HepG2 (cell line): Measurements from ENCODE around the gene P2RX7. TPM values are rescaled to one million over a fixed set of nuclear protein-coding genes. Genes with fewer than 3 reads are reported as not detected.

Source experiments
- ATAC-seq: fragments of 200-7000 bp; cut with Tn5 transposase; 3 replicates; pipeline ENCODE4 v1.9.1; 2020; ENCODE audit warnings: mild to moderate bottlenecking, moderate library complexity
- BruUV-seq: library from RNA; stranded (reverse); fragments of 400-500 nt; replicated peaks from 2 replicates; lab custom pipeline; 2021; lab: Mats Ljungman, UMichigan
- CTCF ChIA-PET: fragments of 300-600 bp; formaldehyde crosslinking; extraction: SDS; loops from one replicate; lab custom pipeline; 2021; ENCODE audit warnings: low total read pairs, inconsistent platforms, low intra/inter-chr PET ratio; lab: Yijun Ruan, JAX
- POLR2A ChIA-PET: fragments of 350-600 bp; sonication (Branson Sonifier 250); formaldehyde crosslinking; loops from one replicate; lab custom pipeline; 2020; ENCODE audit warnings: antibody characterized with exemption, inconsistent platforms; lab: Yijun Ruan, JAX
- DNase-seq: peaks from one replicate; pipeline ENCODE4 v3.0.0-alpha.2; 2015; ENCODE audit warnings: low spot score
- FAIRE-seq: peaks from 3 replicates; lab custom pipeline; 2011; peaks lifted over from hg19 to GRCh38; lab: Jason Lieb, UNC
- H2AFZ ChIP-seq: one replicate; pipeline ENCODE4 v1.6.1; 2011; ENCODE audit warnings: low read length, inconsistent platforms
- H3K27ac ChIP-seq: fragments of 300-600 bp; 3 replicates; pipeline ENCODE4 v1.8.0; 2011; ENCODE audit warnings: mixed run types, mild to moderate bottlenecking, mixed read lengths, low read length, inconsistent platforms; ENCODE audit not compliant: insufficient read depth; ENCODE audit errors: extremely low read length
- H3K27me3 ChIP-seq, 2 experiments: fragments of 200-600 bp in 1 of 2; 2 replicates in 1 of 2; 3 replicates in 1 of 2; pipeline versions ENCODE4 v1.6.0 to v1.8.0; 2011; ENCODE audit warnings: low read length in 2 of 2, mild to moderate bottlenecking in 2 of 2, moderate library complexity in 2 of 2, inconsistent platforms in 1 of 2; ENCODE audit not compliant: insufficient read depth in 2 of 2, control insufficient read depth in 1 of 2
- H3K36me3 ChIP-seq, 2 experiments: fragments of 200-600 bp in 1 of 2; replicated peaks in 1 of 2; 2 replicates in 1 of 2; 3 replicates in 1 of 2; pipeline versions ENCODE4 v1.5.1 to v1.8.0; 2011; ENCODE audit warnings: low read length in 2 of 2, inconsistent platforms in 1 of 2; ENCODE audit not compliant: insufficient read depth in 2 of 2, control insufficient read depth in 1 of 2
- H3K4me1 ChIP-seq: 2 replicates; pipeline ENCODE4 v1.5.1; 2012; ENCODE audit warnings: low read length, inconsistent platforms; ENCODE audit not compliant: insufficient read depth
- H3K4me2 ChIP-seq: 2 replicates; pipeline ENCODE4 v1.6.0; 2011; ENCODE audit warnings: low read depth, low read length, inconsistent platforms
- H3K4me3 ChIP-seq, 3 experiments: fragments of 200-600 bp in 1 of 3; sonication (generic), shearing (Covaris generic) in 1 of 3; replicated peaks in 1 of 3; 2 replicates each; pipeline ENCODE4 v1.5.1; 2011 to 2016; ENCODE audit warnings: low read length in 3 of 3, inconsistent platforms in 2 of 3, low read depth in 2 of 3, mild to moderate bottlenecking in 2 of 3, control low read depth in 1 of 3, mixed read lengths in 1 of 3; ENCODE audit not compliant: insufficient read depth in 1 of 3
- H3K79me2 ChIP-seq: one replicate; pipeline ENCODE4 v1.6.1; 2011; ENCODE audit warnings: low read length, inconsistent platforms; ENCODE audit not compliant: insufficient read depth
- H3K9ac ChIP-seq: 2 replicates; pipeline ENCODE4 v1.6.0; 2011; ENCODE audit warnings: mild to moderate bottlenecking, low read depth, low read length, inconsistent platforms; ENCODE audit not compliant: insufficient read depth
- H3K9me3 ChIP-seq: 2 replicates; pipeline ENCODE4 v1.5.1; 2012; ENCODE audit warnings: mild to moderate bottlenecking, low read length
- H4K20me1 ChIP-seq: 2 replicates; pipeline ENCODE4 v1.6.0; 2011; ENCODE audit warnings: inconsistent platforms, mild to moderate bottlenecking, low read length, moderate library complexity; ENCODE audit not compliant: insufficient read depth
- BHLHE40 ChIP-seq: IDR thresholded peaks from 2 replicates; pipeline ENCODE4 v1.6.1; 2011; ENCODE audit warnings: low read length, improper control_type of control experiment
- CHD4 ChIP-seq: fragments of 200-600 bp; sonication (generic); IDR thresholded peaks from 2 replicates; pipeline ENCODE4 v1.7.0; 2017; ENCODE audit warnings: mild to moderate bottlenecking, low read length, borderline replicate concordance
- GABPA ChIP-seq, 2 experiments: IDR thresholded peaks; 2 replicates each; pipeline ENCODE4 v1.6.1; 2011 to 2016; ENCODE audit warnings: low read depth in 2 of 2, low read length in 1 of 2, missing biosample characterization in 1 of 2, missing genetic modification characterization in 1 of 2
- HIVEP1 ChIP-seq: sonication (generic); formaldehyde crosslinking; IDR thresholded peaks from 2 replicates; pipeline ENCODE4 v1.4.0; 2020; ENCODE audit warnings: mild to moderate bottlenecking, missing genetic modification reagents
- NFIB ChIP-seq: sonication (generic); formaldehyde crosslinking; IDR thresholded peaks from 2 replicates; pipeline ENCODE4 v1.9.0; 2021; ENCODE audit warnings: missing genetic modification reagents, mild to moderate bottlenecking, borderline replicate concordance
- NR2C2 ChIP-seq: sonication (generic); formaldehyde crosslinking; IDR thresholded peaks from 2 replicates; pipeline ENCODE4 v1.4.0; 2020; ENCODE audit warnings: missing genetic modification reagents, mild to moderate bottlenecking, moderate library complexity, borderline replicate concordance
- POGK ChIP-seq: sonication (generic); formaldehyde crosslinking; conservative IDR thresholded peaks from 2 replicates; pipeline ENCODE4 v1.8.0; 2022; ENCODE audit warnings: mild to moderate bottlenecking, moderate library complexity, missing genetic modification reagents
- TBL1XR1 ChIP-seq: fragments of 150-350 bp; IDR thresholded peaks from 2 replicates; pipeline ENCODE4 v1.6.1; 2014; ENCODE audit warnings: borderline replicate concordance, low read length; ENCODE audit not compliant: partially characterized antibody
- ZFP37 ChIP-seq: sonication (generic); formaldehyde crosslinking; IDR thresholded peaks from 2 replicates; pipeline ENCODE4 v1.4.0; 2020; ENCODE audit warnings: missing genetic modification reagents, borderline replicate concordance
- ZNF143 ChIP-seq: sonication (generic); formaldehyde crosslinking; IDR thresholded peaks from 2 replicates; pipeline ENCODE4 v1.4.0; 2020; ENCODE audit warnings: missing genetic modification reagents
- ZNF292 ChIP-seq: sonication (generic); formaldehyde crosslinking; IDR thresholded peaks from 2 replicates; pipeline ENCODE4 v1.8.1; 2022; ENCODE audit warnings: mild to moderate bottlenecking, low read depth, missing genetic modification reagents, borderline replicate concordance
- ZNF589 ChIP-seq: sonication (generic); formaldehyde crosslinking; conservative IDR thresholded peaks from 2 replicates; pipeline ENCODE4 v1.8.0; 2022; ENCODE audit warnings: mild to moderate bottlenecking, moderate library complexity, missing genetic modification reagents
- ZNF746 ChIP-seq: sonication (generic); formaldehyde crosslinking; IDR thresholded peaks from 2 replicates; pipeline ENCODE4 v1.8.0; 2022; ENCODE audit warnings: mild to moderate bottlenecking, missing genetic modification reagents
- WGBS: methylation state at CpG from one replicate; pipeline ENCODE4 v1.1.6; 2017; ENCODE audit warnings: low lambda C conversion rate; 5-methylcytosine and 5-hydroxymethylcytosine counted together
- in situ Hi-C: cut with HindIII; loops from 2 replicates; pipeline ENCODE4 v1.10.0; 2017; ENCODE audit warnings: low pct_unique_long_range_greater_than_20kb; ENCODE audit not compliant: extremely low pct_ligation_motif_present
- intact Hi-C: fragments of 100-400 bp; cut with micrococcal nuclease; formaldehyde crosslinking; loops from one replicate; pipeline ENCODE4 v1.10.0; 2022; ENCODE audit not compliant: unreplicated experiment
- polyA plus RNA-seq, 8 experiments: library from polyadenylated mRNA; depleted of rRNA in 3 of 8; stranded (reverse) in 7 of 8; unstranded in 1 of 8; fragments of >200 nt; fragmentation: Illumina TruSeq in 4 of 8; extraction: Trizol in 4 of 8; gene quantifications; 2 replicates each; pipeline versions ENCODE4 v1.2.1 to v1.2.3, GENCODE V29; 2011 to 2016; ENCODE audit warnings: low read depth in 4 of 8, missing spikeins in 1 of 8, mixed read lengths in 1 of 8; ENCODE audit not compliant: insufficient read depth in 1 of 8
- total RNA-seq, 5 experiments: library from RNA; depleted of rRNA; stranded (reverse); fragments of >200 nt; fragmentation: Illumina TruSeq; extraction: Trizol; gene quantifications; 2 replicates each; pipeline ENCODE4 v1.2.3, GENCODE V29; 2016; ENCODE audit warnings: low read depth in 1 of 5
- TF ChIP-seq, protein P1 (sequence below): IDR thresholded peaks from 2 replicates; pipeline ENCODE4 v1.6.1; 2016; ENCODE audit warnings: missing compliant biosample characterization, missing genetic modification reagents, borderline replicate concordance

The P2RX7 gene
- total and polyA plus RNA-seq, 2 of the 13 experiments (the other 11 are each of a cell fraction or from before 2014, with no cell fraction given), result 0.13 to 0.73 TPM

- H3K4me1 ChIP-seq, result peaks cover 48% of the 10 kb centered on the region
- ATAC-seq, result no peak
- H3K9ac ChIP-seq, result no peak overlapping the region
- H3K36me3 ChIP-seq, result no peaks in the 10 kb centered on the region
- no peak for FAIRE-seq
- no peaks in the 10 kb centered on the region for H3K79me2 ChIP-seq
- intact Hi-C loops, result no loop called here
- no peaks in the 10 kb centered on the region for H4K20me1 ChIP-seq
- no peak overlapping the region for H2AFZ ChIP-seq
- no peaks in the 10 kb centered on the region for H3K9me3 ChIP-seq
- peak; percentile 80 for TF ChIP-seq NR2C2 (CRISPR knock-in tag)
- TF ChIP-seq GABPA (IDR thresholded peaks at IDR 0.05; ENCODE audit: low read depth, low read length), result no peak
- peak; percentile 34; the same call in 1 of the 2 replicates for TF ChIP-seq GABPA (CRISPR knock-in tag; IDR thresholded peaks at IDR 0.05; ENCODE audit: low read depth)
- TF ChIP-seq BHLHE40, result no peak
- TF ChIP-seq, all 625 proteins: peak for 2
- no peak overlapping the region for H3K4me2 ChIP-seq
- DNase-seq, result no peak
- in situ Hi-C loops, result no loop called here
- CTCF ChIA-PET, result no interaction called here
- no peak overlapping the region for H3K4me3 ChIP-seq
- 53% methylated on average over 4 of the region's 4 CpGs for WGBS
- peaks cover 0 to 13% of the 10 kb centered on the region in 2 experiments; a peak in 4 of 5 replicates for H3K27me3 ChIP-seq
- POLR2A ChIA-PET, result no interaction called here
- no TSS peak for BruUV-seq
- no peak overlapping the region for H3K27ac ChIP-seq
Observed at GRCh38 chr12:121085069-121085468, 47.6 kb upstream of the P2RX7 start.

- WGBS, result 54% methylated on average over 10 of the region's 17 CpGs
- DNase-seq, result peak; percentile 30
- no peaks in the 10 kb centered on the region for H4K20me1 ChIP-seq
- peak overlapping the region in 1 of 3 experiments; percentile 25; a peak in 1 of 6 replicates for H3K4me3 ChIP-seq
- H3K9ac ChIP-seq, result no peak overlapping the region
- H3K36me3 ChIP-seq, result no peaks in the 10 kb centered on the region
- peaks cover under 1 to 13% of the 10 kb centered on the region in 2 experiments; a peak in 4 of 5 replicates for H3K27me3 ChIP-seq
- H3K4me2 ChIP-seq, result peak overlapping the region; percentile 54
- ChIA-PET POLR2A (no interaction called here), CTCF (no interaction called here)
- H2AFZ ChIP-seq, result no peak overlapping the region
- FAIRE-seq, result no peak
- no TSS peak for BruUV-seq
- H3K4me1 ChIP-seq, result peaks cover 55% of the 10 kb centered on the region
- ATAC-seq, result peak; percentile 44
- in situ Hi-C loops, result no loop called here
- intact Hi-C loops, result no loop called here
- no peaks in the 10 kb centered on the region for H3K9me3 ChIP-seq
- no peaks in the 10 kb centered on the region for H3K79me2 ChIP-seq
- no peak overlapping the region for H3K27ac ChIP-seq
- TF ChIP-seq POGK, result 0 out of 2 replicates have a peak, but pooled peaks have one; percentile 29
- TF ChIP-seq ZFP37 (CRISPR knock-in tag), result no peak
- no peak for TF ChIP-seq TBL1XR1
- TF ChIP-seq ZNF746 (CRISPR knock-in tag), result no peak
- TF ChIP-seq ZNF143, result no peak
- no peak for TF ChIP-seq ZNF292 (CRISPR knock-in tag)
- no peak for TF ChIP-seq CHD4
- TF ChIP-seq HIVEP1 (CRISPR knock-in tag), result no peak
- TF ChIP-seq NFIB, result no peak
- TF ChIP-seq, protein P1, sequence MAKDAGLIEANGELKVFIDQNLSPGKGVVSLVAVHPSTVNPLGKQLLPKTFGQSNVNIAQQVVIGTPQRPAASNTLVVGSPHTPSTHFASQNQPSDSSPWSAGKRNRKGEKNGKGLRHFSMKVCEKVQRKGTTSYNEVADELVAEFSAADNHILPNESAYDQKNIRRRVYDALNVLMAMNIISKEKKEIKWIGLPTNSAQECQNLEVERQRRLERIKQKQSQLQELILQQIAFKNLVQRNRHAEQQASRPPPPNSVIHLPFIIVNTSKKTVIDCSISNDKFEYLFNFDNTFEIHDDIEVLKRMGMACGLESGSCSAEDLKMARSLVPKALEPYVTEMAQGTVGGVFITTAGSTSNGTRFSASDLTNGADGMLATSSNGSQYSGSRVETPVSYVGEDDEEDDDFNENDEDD, result no peak
- TF ChIP-seq ZNF589 (CRISPR knock-in tag), result no peak
Observed at GRCh38 chr12:121085506-121086353, 46.9 kb upstream of the P2RX7 start.
